ENCODE results near the gene NOS3.
"Not testable (repeated sequence)": the region's sequence is repeated elsewhere in the genome, so short reads cannot be mapped to it uniquely, and the experiment has no call there.

NOS3 gene

DNA sequence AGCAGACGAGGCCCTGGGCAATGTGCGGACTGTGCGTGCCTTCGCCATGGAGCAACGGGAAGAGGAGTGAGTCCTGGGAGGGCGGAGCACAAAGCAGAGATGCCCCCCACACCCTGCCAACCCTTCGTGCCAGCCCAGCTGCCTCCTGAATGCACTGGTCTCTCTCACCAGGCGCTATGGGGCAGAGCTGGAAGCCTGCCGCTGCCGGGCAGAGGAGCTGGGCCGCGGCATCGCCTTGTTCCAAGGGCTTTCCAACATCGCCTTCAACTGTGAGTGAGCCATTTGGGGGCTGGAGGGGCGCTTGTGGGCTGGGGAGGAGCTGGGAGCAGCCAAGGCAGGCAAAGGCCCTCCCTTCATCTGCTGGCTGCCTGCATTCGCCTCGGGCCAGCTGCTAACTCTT is 45.1 kb downstream of the NOS3 start:
- no peak for DNase-seq (ENCODE audit: low read depth in 2 of 2)

DNA sequence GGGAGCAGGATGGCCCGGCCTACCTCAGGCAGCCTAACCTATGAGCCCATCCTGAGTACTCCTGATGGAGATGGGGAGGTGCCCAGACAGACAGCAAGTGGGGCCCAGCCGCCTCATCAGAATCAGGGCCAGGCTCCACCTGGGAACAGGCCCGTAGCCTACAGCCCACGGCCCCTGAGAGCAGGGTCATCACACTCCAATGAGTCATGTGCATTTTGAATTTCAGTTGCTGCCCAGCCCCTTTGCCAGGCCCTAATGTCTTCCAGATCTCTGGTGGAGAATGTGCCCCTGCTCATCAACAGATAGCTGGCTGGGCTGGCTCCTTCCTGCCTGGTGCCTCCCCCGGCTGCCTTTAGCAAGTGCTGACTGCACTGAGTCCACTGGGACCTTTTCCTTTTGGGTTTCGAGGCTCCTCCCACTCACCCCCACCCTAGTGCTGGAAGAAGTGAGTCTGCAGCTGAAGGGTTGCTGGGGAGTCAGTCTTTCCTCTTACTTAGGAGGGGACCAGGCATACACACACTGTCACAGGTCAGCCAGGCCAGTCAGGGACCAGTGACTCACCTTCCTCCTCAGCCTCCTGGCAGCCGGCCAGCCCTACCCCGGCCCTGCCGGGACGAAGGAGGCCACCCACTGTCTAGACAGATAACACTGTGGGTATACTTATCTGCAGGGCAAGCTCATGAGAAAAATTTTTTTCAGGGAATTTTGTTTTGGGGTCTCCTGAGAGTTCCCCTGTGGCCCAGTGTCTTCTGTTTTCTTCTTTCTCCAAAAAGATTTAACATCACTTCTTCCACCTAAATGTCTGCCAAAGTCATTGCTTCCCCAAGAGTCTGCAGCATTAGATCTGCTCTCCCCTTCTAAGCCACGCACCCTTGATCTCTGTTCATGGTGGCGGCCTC is 48.4 kb downstream of the NOS3 start:
- peak; percentile 76 to 78 for DNase-seq (ENCODE audit: low read depth in 2 of 2)

DNA sequence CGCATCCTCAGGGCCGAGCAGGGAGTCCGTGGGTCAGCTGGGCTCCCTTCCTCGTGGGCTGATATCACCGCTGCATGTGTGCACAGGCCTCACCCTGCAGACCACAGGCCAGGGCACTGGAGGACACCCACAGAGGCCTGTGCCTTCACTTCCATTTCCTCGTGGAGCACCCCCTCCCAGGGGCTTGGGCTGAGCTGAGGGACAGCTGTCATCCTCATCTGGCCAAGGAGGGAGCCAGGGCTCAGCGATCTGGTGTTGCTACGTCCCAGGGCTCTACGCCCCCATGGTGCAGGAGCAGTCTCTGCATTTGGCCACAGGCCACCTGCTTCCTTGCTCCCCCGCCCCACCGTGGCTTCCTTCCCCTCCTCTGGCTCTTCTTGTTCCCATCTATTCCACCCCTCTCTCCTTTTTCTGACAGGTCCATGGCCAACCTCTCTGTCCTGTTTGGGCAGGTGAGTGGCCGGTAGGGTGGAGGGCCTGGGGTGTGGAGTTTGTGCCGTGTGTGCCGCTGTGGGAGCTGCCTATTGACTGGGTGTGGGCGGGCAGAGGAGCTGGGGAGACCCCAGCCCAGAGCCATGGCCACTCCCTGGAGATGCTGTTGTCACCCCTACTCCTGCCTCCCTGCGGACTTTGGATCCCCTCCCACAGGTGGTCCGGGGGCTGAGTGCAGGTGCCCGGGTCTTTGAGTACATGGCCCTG is 49.2 kb downstream of the NOS3 start:
- DNase-seq (ENCODE audit: low read depth in 2 of 2): no peak

GRCh38 chr7:151040616-151041375 is 50.0 kb downstream of the NOS3 start:
- no peak for DNase-seq (ENCODE audit: low read depth in 2 of 2)

DNA sequence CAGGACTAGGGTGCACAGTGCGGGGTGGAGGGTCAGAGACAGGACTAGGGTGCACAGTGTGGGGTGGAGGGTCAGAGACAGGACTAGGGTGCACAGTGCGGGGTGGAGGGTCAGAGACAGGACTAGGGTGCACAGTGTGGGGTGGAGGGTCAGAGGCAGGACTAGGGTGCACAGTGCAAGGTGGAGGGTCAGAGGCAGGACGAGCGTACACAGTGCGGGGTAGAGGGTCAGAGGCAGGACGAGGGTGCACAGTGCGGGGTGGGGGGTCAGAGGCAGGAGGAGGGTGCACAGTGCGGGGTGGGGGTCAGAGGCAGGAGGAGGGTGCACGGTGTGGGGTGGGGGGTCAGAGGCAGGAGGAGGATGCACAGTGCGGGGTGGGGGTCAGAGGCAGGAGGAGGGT is 52.6 kb downstream of the NOS3 start:
- not testable (repeated sequence) for DNase-seq (ENCODE audit: low read depth in 2 of 2)

GRCh38 chr7:151043959-151044358 is 53.1 kb downstream of the NOS3 start:
- no peak for DNase-seq (ENCODE audit: low read depth in 2 of 2)

GRCh38 chr7:151045262-151045661 is 54.4 kb downstream of the NOS3 start:
- DNase-seq (ENCODE audit: low read depth in 2 of 2): no peak

GRCh38 chr7:151045967-151046366 is 55.1 kb downstream of the NOS3 start:
- no peak for DNase-seq (ENCODE audit: low read depth in 2 of 2)

GRCh38 chr7:151046603-151047573 is 56.1 kb downstream of the NOS3 start:
- DNase-seq (ENCODE audit: low read depth in 2 of 2): no peak

GRCh38 chr7:151047976-151048815 is 57.4 kb downstream of the NOS3 start, which contains the start of gene ASIC3:
Gene ASIC3, plus strand, starts transcription at chr7:151048531. Its CDS starts 355 bp downstream, at chr7:151048886.
- no peak for DNase-seq (ENCODE audit: low read depth in 2 of 2)

DNA sequence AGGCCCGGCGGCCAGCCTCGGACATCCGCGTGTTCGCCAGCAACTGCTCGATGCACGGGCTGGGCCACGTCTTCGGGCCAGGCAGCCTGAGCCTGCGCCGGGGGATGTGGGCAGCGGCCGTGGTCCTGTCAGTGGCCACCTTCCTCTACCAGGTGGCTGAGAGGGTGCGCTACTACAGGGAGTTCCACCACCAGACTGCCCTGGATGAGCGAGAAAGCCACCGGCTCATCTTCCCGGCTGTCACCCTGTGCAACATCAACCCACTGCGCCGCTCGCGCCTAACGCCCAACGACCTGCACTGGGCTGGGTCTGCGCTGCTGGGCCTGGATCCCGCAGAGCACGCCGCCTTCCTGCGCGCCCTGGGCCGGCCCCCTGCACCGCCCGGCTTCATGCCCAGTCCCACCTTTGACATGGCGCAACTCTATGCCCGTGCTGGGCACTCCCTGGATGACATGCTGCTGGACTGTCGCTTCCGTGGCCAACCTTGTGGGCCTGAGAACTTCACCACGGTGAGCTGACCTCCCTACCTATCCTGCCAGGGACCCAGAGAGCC is 58.2 kb downstream of the NOS3 start:
- DNase-seq (ENCODE audit: low read depth in 2 of 2): no peak

DNA sequence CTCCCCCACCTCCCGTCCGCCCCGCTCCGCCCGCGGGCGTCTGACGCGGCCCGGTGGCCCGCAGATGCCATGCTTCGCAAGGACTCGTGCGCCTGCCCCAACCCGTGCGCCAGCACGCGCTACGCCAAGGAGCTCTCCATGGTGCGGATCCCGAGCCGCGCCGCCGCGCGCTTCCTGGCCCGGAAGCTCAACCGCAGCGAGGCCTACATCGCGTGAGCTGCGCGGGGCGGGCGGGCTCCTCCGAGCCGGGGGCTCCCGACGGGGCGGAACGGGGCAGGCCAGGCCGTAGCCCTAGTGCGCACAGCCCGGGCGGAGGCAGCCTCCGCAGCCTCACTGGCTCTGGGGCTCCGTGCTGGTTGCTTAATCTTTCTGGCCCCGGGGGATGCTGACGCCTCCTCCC is 60.3 kb downstream of the NOS3 start:
- DNase-seq (ENCODE audit: low read depth in 2 of 2): peak in 1 of 2 donors; percentile 33

DNA sequence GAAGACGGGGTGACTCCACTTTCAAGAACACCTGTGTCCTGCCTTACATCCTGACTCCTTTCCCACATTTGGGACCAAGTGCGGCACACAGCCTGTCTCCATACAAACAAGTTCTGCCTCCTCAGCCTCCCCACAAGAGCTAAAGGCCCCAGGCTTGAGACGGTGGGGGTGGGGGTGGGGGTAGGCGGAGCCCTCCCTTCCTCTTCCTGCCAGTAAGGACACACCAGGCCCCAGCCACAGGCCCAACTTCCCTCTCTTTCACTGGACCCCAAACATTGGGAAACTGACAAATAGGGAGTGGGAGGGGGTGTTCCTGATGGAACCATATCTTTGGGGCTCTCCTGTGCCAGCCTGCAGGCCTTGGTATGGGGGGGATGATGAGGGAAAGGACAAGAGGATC is 62.3 kb downstream of the NOS3 start:
- no peak for DNase-seq (ENCODE audit: low read depth in 2 of 2)

GRCh38 chr7:151053751-151054150 is 62.9 kb downstream of the NOS3 start:
- no peak for DNase-seq (ENCODE audit: low read depth in 2 of 2)

- no peak for DNase-seq (ENCODE audit: low read depth in 2 of 2)
Measured at GRCh38 chr7:151056283-151056665, 65.5 kb downstream of the NOS3 start.

DNA sequence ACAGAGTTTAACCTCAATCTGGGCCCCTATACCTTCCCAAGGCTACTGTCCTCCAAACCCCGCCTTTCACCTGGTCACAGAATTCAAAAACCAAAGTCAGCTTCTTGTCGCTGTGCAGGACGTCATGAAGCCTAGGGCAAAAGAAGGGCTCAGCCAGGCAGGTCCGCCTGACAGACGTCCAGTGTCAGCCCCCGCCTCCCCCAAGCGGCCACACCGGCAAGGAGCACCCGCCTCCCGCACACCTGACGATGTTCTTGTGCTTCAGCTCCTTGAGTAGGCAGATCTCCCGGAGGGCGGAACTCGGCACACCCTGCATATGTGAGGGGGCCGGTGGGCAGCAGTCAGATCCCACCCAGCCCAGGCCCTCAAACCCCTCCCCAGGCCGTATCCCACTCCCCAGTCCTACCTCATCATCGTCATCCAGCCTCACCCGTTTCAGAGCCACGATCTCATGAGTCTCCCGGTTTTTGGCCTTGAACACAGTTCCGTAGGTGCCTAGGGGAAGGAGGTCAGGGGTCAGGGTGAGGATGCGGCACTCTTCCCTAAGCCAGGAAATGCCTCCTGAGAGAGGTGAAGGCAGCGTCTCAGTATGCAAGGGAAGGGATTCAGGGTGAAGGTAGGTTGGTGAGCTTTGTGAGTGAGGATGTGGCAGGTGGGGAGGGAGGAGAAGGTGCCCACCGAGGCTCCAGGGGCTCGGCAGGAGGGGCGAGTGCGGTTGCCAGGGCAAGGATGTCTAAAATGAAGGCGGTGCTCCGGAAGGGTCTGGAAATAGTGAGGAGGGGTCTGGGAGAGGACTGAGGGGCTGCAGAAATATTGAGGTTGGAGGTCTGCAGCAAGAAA is 66.1 kb downstream of the NOS3 start:
- no peak for DNase-seq (ENCODE audit: low read depth in 2 of 2)

DNA sequence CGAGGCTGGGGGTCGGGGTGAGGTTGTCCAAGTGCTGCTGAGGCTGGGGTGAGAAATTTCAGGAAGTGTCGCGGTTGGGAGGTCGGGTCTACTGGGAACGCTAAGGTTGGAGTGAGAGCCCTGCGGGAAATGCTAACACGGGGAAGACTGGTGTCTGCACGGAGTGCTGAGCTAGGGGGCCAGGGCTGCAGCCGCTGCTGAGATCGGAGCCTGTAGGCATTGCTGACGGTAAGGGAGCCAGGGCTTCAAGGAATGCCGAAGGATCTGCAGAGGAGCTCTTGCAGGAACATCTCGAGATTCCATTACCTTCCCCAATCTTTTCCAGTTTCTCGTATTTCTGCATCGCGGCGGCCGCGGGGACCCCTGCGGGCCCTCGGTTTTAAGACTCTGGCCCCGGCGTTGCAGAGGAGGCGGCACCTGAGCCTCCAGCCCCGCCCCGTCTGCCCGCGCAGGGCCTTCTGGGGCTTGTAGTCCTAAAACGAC is 66.7 kb downstream of the NOS3 start, which contains the start of gene CDK5:
Gene CDK5 (minus strand): TSS at position 392 of the 483 bp plus-strand sequence. CDS start 49 bp downstream, at position 343.
- DNase-seq (ENCODE audit: low read depth in 2 of 2): no peak

DNA sequence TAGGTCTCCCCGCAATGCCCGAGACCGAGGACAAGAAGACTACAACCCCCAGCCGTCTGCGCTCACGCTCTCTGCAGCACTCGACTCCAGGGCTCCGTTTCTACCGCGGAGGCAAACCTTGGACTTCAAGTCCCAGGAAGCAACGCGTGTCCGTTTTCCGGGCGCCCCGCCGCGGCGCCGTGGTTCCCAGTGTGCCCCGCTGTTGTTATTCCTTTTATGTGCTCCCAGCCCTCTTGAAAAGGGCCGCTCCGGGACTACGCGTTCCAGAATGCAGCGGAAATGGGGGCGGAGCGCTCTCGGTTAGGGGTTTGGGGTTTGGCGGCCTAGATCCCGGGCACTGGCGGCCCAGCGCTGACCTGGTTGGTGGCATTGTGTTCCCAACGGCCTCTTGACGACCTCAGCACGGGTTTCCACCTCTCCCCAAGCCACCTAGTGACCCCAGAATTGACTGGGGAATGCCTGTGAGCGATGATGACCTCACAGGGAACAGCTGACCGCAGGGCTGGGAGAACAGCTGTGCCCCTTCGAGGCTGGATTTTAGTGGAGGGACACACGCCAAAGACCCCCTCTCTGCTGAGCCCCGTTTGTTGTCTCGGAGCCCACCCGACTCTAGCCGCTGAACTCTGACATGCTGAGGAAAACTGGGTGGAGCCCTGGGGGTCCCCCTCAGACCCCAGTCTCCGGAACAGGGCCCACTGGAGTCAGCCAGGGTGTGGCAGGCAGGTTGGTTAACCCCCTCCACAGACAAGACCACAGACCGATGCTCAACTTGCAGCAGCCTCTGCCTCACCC is 67.4 kb downstream of the NOS3 start:
- DNase-seq (ENCODE audit: low read depth in 2 of 2): peak; percentile 96
